Keratinocyte (primary cell): ENCODE data around the gene ADAMTS10. TPM values are rescaled to one million over a fixed set of nuclear protein-coding genes. Genes with fewer than 3 reads are reported as not detected.
"Not testable (repeated sequence)": the region's sequence is repeated elsewhere in the genome, so short reads cannot be mapped to it uniquely, and the experiment has no call there.

ENCODE experiments used
- DNase-seq: peaks from one replicate; pipeline ENCODE4 v3.0.0-alpha.2; 2011; ENCODE audit warnings: low read depth, missing footprints, low spot score
- FAIRE-seq: peaks from 2 replicates; lab custom pipeline; 2011; peaks lifted over from hg19 to GRCh38; lab: Jason Lieb, UNC
- H2AFZ ChIP-seq: 2 replicates; pipeline ENCODE4 v1.6.0; 2012; ENCODE audit warnings: low read length, control low read depth, inconsistent platforms; ENCODE audit not compliant: control insufficient read depth
- H3K27ac ChIP-seq: 2 replicates; pipeline ENCODE4 v1.5.1; 2011; ENCODE audit warnings: low read length; ENCODE audit not compliant: control insufficient read depth, insufficient read depth
- H3K27me3 ChIP-seq: 3 replicates; pipeline ENCODE4 v1.6.0; 2011; ENCODE audit warnings: low read length; ENCODE audit not compliant: control insufficient read depth, insufficient read depth; ENCODE audit errors: extremely low read depth
- H3K36me3 ChIP-seq, 2 experiments: 2 replicates in 1 of 2; 3 replicates in 1 of 2; pipeline ENCODE4 v1.5.1; 2011; ENCODE audit warnings: low read length in 2 of 2, mild to moderate bottlenecking in 1 of 2; ENCODE audit not compliant: control insufficient read depth in 2 of 2, insufficient read depth in 2 of 2; ENCODE audit errors: extremely low read depth in 1 of 2
- H3K4me1 ChIP-seq: 3 replicates; pipeline ENCODE4 v1.5.1; 2011; ENCODE audit warnings: low read length; ENCODE audit not compliant: control insufficient read depth, insufficient read depth; ENCODE audit errors: extremely low read depth
- H3K4me2 ChIP-seq: 3 replicates; pipeline ENCODE4 v1.6.0; 2011; ENCODE audit warnings: low read depth, low read length; ENCODE audit not compliant: control insufficient read depth, insufficient read depth; ENCODE audit errors: extremely low read depth
- H3K4me3 ChIP-seq, 3 experiments: fragments of 200-600 bp in 1 of 3; sonication (generic) in 1 of 3; 2 replicates in 2 of 3; 3 replicates in 1 of 3; pipeline ENCODE4 v1.5.1; 2011 to 2016; ENCODE audit warnings: low read length in 3 of 3, mild to moderate bottlenecking in 3 of 3, control low read depth in 2 of 3, inconsistent platforms in 1 of 3, low read depth in 1 of 3, mixed read lengths in 1 of 3, mixed run types in 1 of 3, moderate library complexity in 1 of 3; ENCODE audit not compliant: control insufficient read depth in 2 of 3, insufficient read depth in 2 of 3; ENCODE audit errors: extremely low read depth in 1 of 3
- H3K79me2 ChIP-seq: 2 replicates; pipeline ENCODE4 v1.6.0; 2012; ENCODE audit warnings: low read length; ENCODE audit not compliant: control insufficient read depth, insufficient read depth
- H3K9ac ChIP-seq: 3 replicates; pipeline ENCODE4 v1.6.0; 2011; ENCODE audit warnings: low read length; ENCODE audit not compliant: control insufficient read depth, insufficient read depth; ENCODE audit errors: extremely low read depth
- H3K9me1 ChIP-seq: 3 replicates; pipeline ENCODE4 v1.6.0; 2011; ENCODE audit warnings: low read length; ENCODE audit not compliant: control insufficient read depth, insufficient read depth; ENCODE audit errors: extremely low read depth
- H3K9me3 ChIP-seq: 2 replicates; pipeline ENCODE4 v1.5.1; 2012; ENCODE audit warnings: low read depth, low read length; ENCODE audit not compliant: control insufficient read depth
- H4K20me1 ChIP-seq: 3 replicates; pipeline ENCODE4 v1.6.0; 2011; ENCODE audit warnings: low read length; ENCODE audit not compliant: control insufficient read depth, insufficient read depth; ENCODE audit errors: extremely low read depth
- CTCF ChIP-seq, 3 experiments: IDR thresholded peaks in 1 of 3; conservative IDR thresholded peaks in 1 of 3; optimal IDR thresholded peaks in 1 of 3; 2 replicates in 2 of 3; 3 replicates in 1 of 3; pipeline versions ENCODE3 to v1.5.1; 2011; ENCODE audit warnings: low read length in 3 of 3, mild to moderate bottlenecking in 3 of 3, moderate library complexity in 2 of 3, control low read depth in 1 of 3, inconsistent platforms in 1 of 3; ENCODE audit not compliant: insufficient read depth in 2 of 3; ENCODE audit errors: extremely low read depth in 1 of 3
- EZH2 ChIP-seq: IDR thresholded peaks from one replicate; pipeline ENCODE4 v1.6.1; 2012; ENCODE audit warnings: inconsistent platforms, mild to moderate bottlenecking, low read length, moderate library complexity
- dilution Hi-C: fragments of 300-500 bp; cut with MboI; formaldehyde crosslinking; loops from one replicate; pipeline ENCODE4 v1.7.0; 2020; ENCODE audit warnings: low sequenced_read_pairs; ENCODE audit not compliant: extremely low pct_ligation_motif_present
- polyA plus RNA-seq, 5 experiments: library from polyadenylated mRNA; depleted of rRNA in 3 of 5; stranded (reverse) in 3 of 5; stranded (forward) in 1 of 5; unstranded in 1 of 5; fragments of >200 nt; gene quantifications; 1 replicate in 1 of 5; 2 replicates in 3 of 5; 3 replicates in 1 of 5; pipeline versions ENCODE4 v1.2.1 to v1.2.3, GENCODE V29; 2011 to 2012; ENCODE audit warnings: missing spikeins in 2 of 5, low read depth in 1 of 5, low replicate concordance in 1 of 5

ADAMTS10 gene
- polyA plus RNA-seq, 1 donor (not counting 4 experiments of a cell fraction or from before 2014, with no cell fraction given) = not detected

- Histone ChIP-seq H3K79me2 (no peaks in the 10 kb centered on the region), H3K4me2 (no peak overlapping the region), H3K9ac (no peak overlapping the region), H3K9me3 (peaks cover 6% of the 10 kb centered on the region), H3K9me1 (no peaks in the 10 kb centered on the region), H3K27me3 (no peaks in the 10 kb centered on the region), H4K20me1 (no peaks in the 10 kb centered on the region), H3K27ac (no peak overlapping the region), H3K4me3 (no peak overlapping the region), H2AFZ (no peak overlapping the region), H3K36me3 (no peaks in the 10 kb centered on the region), H3K4me1 (no peaks in the 10 kb centered on the region)
- FAIRE-seq (no peak), DNase-seq (no peak)
- TF ChIP-seq EZH2 (no peak), CTCF (optimal IDR thresholded peaks at IDR 0.05 in 1 of 3, IDR thresholded peaks at IDR 0.05 in 1 of 3, conservative IDR thresholded peaks at IDR 0.05 in 1 of 3; ENCODE audit: extremely low read depth in 1 of 3, insufficient read depth in 2 of 3, low read length in 3 of 3) (no peak)
- dilution Hi-C loops = no loop called here
Measured at GRCh38 chr19:8638078-8638619, 27.6 kb upstream of the ADAMTS10 start.

GRCh38 chr19:8637070-8637469 lies 26.6 kb upstream of the ADAMTS10 start:
- FAIRE-seq, H3K4me2 ChIP-seq, H3K4me1 ChIP-seq, H3K9me3 ChIP-seq, DNase-seq, H3K9me1 ChIP-seq, H3K9ac ChIP-seq, H4K20me1 ChIP-seq, H3K4me3 ChIP-seq, H3K27ac ChIP-seq, H3K27me3 ChIP-seq, H3K36me3 ChIP-seq, H3K79me2 ChIP-seq, H2AFZ ChIP-seq, dilution Hi-C loops: not testable (repeated sequence)

- H3K27ac ChIP-seq = no peak overlapping the region
- dilution Hi-C loops = no loop called here
- DNase-seq (no peak), FAIRE-seq (no peak)
- no peak overlapping the region for H3K9ac ChIP-seq
- H3K4me1 ChIP-seq = no peaks in the 10 kb centered on the region
- H3K27me3 ChIP-seq = no peaks in the 10 kb centered on the region
- H3K4me3 ChIP-seq = no peak overlapping the region
- H3K79me2 ChIP-seq = no peaks in the 10 kb centered on the region
- no peak overlapping the region for H3K4me2 ChIP-seq
- H3K9me1 ChIP-seq = no peaks in the 10 kb centered on the region
- no peaks in the 10 kb centered on the region for H3K36me3 ChIP-seq
- no peak overlapping the region for H2AFZ ChIP-seq
- no peaks in the 10 kb centered on the region for H4K20me1 ChIP-seq
- H3K9me3 ChIP-seq = peaks cover 6% of the 10 kb centered on the region
- no peak for TF ChIP-seq CTCF (optimal IDR thresholded peaks at IDR 0.05 in 1 of 3, IDR thresholded peaks at IDR 0.05 in 1 of 3, conservative IDR thresholded peaks at IDR 0.05 in 1 of 3; ENCODE audit: extremely low read depth in 1 of 3, insufficient read depth in 2 of 3, low read length in 3 of 3)
- TF ChIP-seq EZH2 = no peak
Measured at GRCh38 chr19:8635422-8635821, 24.9 kb upstream of the ADAMTS10 start.
